ENCODE results near the gene ABR. TPM values are rescaled to one million over a fixed set of nuclear protein-coding genes. Genes with fewer than 3 reads are reported as not detected.
"Not testable (repeated sequence)": the region's sequence is repeated elsewhere in the genome, so short reads cannot be mapped to it uniquely, and the experiment has no call there.

The ABR gene
- polyA plus RNA-seq, 1 experiment = 65.4 TPM

- ChIA-PET CTCF (interaction anchor here (2.9 to 5.2 kb wide), 2 partner anchors 16 to 58 kb away, joined by 47 to 54 read pairs; partner anchors contain the start of gene NXN), POLR2A (interaction anchor here (0.6 kb wide), 1 partner anchor 470 kb away, joined by 7 read pairs; no protein-coding TSS in a partner anchor)
- DNase-seq (ENCODE audit: low read depth) = no peak
- Histone ChIP-seq H3K4me3 (ENCODE audit: low read depth, low read length) (peak overlapping the region; percentile 100), H3K36me3 (ENCODE audit: control insufficient read depth, insufficient read depth, low read length) (peaks cover 8% of the 10 kb centered on the region), H3K27me3 (ENCODE audit: control insufficient read depth, insufficient read depth, low read length) (no peaks in the 10 kb centered on the region)
- TF ChIP-seq CTCF (IDR thresholded peaks at IDR 0.05; ENCODE audit: insufficient read depth, low read depth, low read length) = no peak
Observed at GRCh38 chr17:998111-998510, 181.7 kb downstream of the ABR start.

- peak within 1 kb of the TSS; percentile 100 for H3K4me3 ChIP-seq (ENCODE audit: low read depth, low read length)
- H3K27me3 ChIP-seq (ENCODE audit: control insufficient read depth, insufficient read depth, low read length) = no peaks in the 10 kb centered on the region
- ChIA-PET CTCF (interaction anchor here (0.6 to 2.9 kb wide), 32 partner anchors 9 to 586 kb away, joined by 3 to 47 read pairs (median 4); partner anchors contain the start of genes GLOD4, MRM3 and NXN), POLR2A (interaction anchor here (0.6 kb wide), 1 partner anchor 95 kb away, joined by 10 read pairs; no protein-coding TSS in a partner anchor)
- peak; percentile 78 for DNase-seq (ENCODE audit: low read depth)
- peaks cover 5% of the 10 kb centered on the region for H3K36me3 ChIP-seq (ENCODE audit: control insufficient read depth, insufficient read depth, low read length)
- peak; percentile 88 for TF ChIP-seq CTCF (IDR thresholded peaks at IDR 0.05; ENCODE audit: insufficient read depth, low read depth, low read length)
Observed at GRCh38 chr17:996554-997344, 183.0 kb downstream of the ABR start, which contains the start of gene TIMM22. TSS of gene TIMM22 (plus strand) at chr17:997129. CDS start at chr17:997143, 14 bp downstream.

GRCh38 chr17:995324-995723, 184.5 kb downstream of the ABR start:
- CTCF ChIA-PET = interaction anchor here (0.7 to 2.9 kb wide), 5 partner anchors 10 to 843 kb away, joined by 3 to 47 read pairs (median 7); partner anchors contain the start of gene NXN
- DNase-seq (ENCODE audit: low read depth); H3K4me3 ChIP-seq (ENCODE audit: low read depth, low read length); POLR2A ChIA-PET; H3K27me3 ChIP-seq (ENCODE audit: control insufficient read depth, insufficient read depth, low read length); H3K36me3 ChIP-seq (ENCODE audit: control insufficient read depth, insufficient read depth, low read length): not testable (repeated sequence)

GRCh38 chr17:992933-993332, 186.8 kb downstream of the ABR start:
- no peaks in the 10 kb centered on the region for H3K36me3 ChIP-seq (ENCODE audit: control insufficient read depth, insufficient read depth, low read length)
- POLR2A ChIA-PET = no interaction called here
- H3K4me3 ChIP-seq (ENCODE audit: low read depth, low read length) = no peak overlapping the region
- TF ChIP-seq CTCF (IDR thresholded peaks at IDR 0.05; ENCODE audit: insufficient read depth, low read depth, low read length) = no peak
- H3K27me3 ChIP-seq (ENCODE audit: control insufficient read depth, insufficient read depth, low read length) = no peaks in the 10 kb centered on the region
- CTCF ChIA-PET = interaction anchor here (0.9 to 2.9 kb wide), 2 partner anchors 12 to 63 kb away, joined by 4 to 13 read pairs; partner anchors contain the start of gene NXN
- no peak for DNase-seq (ENCODE audit: low read depth)

- H3K27me3 ChIP-seq (ENCODE audit: control insufficient read depth, insufficient read depth, low read length) = no peaks in the 10 kb centered on the region
- TF ChIP-seq CTCF (IDR thresholded peaks at IDR 0.05; ENCODE audit: insufficient read depth, low read depth, low read length) = no peak
- no peaks in the 10 kb centered on the region for H3K36me3 ChIP-seq (ENCODE audit: control insufficient read depth, insufficient read depth, low read length)
- no peak for DNase-seq (ENCODE audit: low read depth)
- ChIA-PET CTCF (interaction anchor here (0.8 to 2.6 kb wide), 4 partner anchors 8 to 138 kb away, joined by 3 to 14 read pairs (median 6); partner anchors contain the start of genes NXN and TIMM22), POLR2A (no interaction called here)
- no peak overlapping the region for H3K4me3 ChIP-seq (ENCODE audit: low read depth, low read length)
Observed at GRCh38 chr17:988561-988960, 191.2 kb downstream of the ABR start.

All from BJ (cell line).